Neural cell (in vitro differentiated cells): ENCODE measurements around the gene SLC29A1. TPM values are rescaled to one million over a fixed set of nuclear protein-coding genes. Genes with fewer than 3 reads are reported as not detected.

Experiments used
- H2AFZ ChIP-seq: fragments of 200-600, 300-800 bp; sonication (generic), shearing (Covaris generic); 2 replicates; pipeline ENCODE4 v1.6.0; 2014; ENCODE audit warnings: low read depth, mild to moderate bottlenecking, antibody characterized with exemption, low read length, moderate library complexity
- H3F3A ChIP-seq: fragments of 200-600 bp; shearing (Covaris generic); 2 replicates; pipeline ENCODE4 v1.6.1; 2016; ENCODE audit warnings: mild to moderate bottlenecking, moderate library complexity, mixed read lengths, antibody characterized with exemption, low read length; ENCODE audit not compliant: insufficient read depth, poor library complexity, severe bottlenecking
- H3K27ac ChIP-seq: fragments of 200-600, 300-800 bp; sonication (generic), shearing (Covaris generic); 2 replicates; pipeline ENCODE4 v1.5.1; 2014; ENCODE audit warnings: mild to moderate bottlenecking, low read length, moderate library complexity
- H3K27me3 ChIP-seq: fragments of 300-800, 200-600 bp; sonication (generic), shearing (Covaris generic); 2 replicates; pipeline ENCODE4 v1.6.0; 2014; ENCODE audit warnings: mild to moderate bottlenecking, low read depth, low read length, moderate library complexity; ENCODE audit not compliant: insufficient read depth
- H3K36me3 ChIP-seq: fragments of 300-800, 200-600 bp; sonication (generic), shearing (Covaris generic); 2 replicates; pipeline ENCODE4 v1.5.1; 2014; ENCODE audit warnings: mild to moderate bottlenecking, antibody characterized with exemption, low read length, moderate library complexity; ENCODE audit not compliant: insufficient read depth
- H3K4me2 ChIP-seq: fragments of 300-800, 200-600 bp; sonication (generic), shearing (Covaris generic); 2 replicates; pipeline ENCODE4 v1.6.0; 2014; ENCODE audit warnings: mild to moderate bottlenecking, low read length
- H3K4me3 ChIP-seq: fragments of 300-800, 200-600 bp; sonication (generic), shearing (Covaris generic); 2 replicates; pipeline ENCODE4 v1.5.1; 2014; ENCODE audit warnings: mild to moderate bottlenecking, low read length, moderate library complexity
- H3K79me2 ChIP-seq: fragments of 200-600 bp; shearing (Covaris generic); replicated peaks from 2 replicates; pipeline ENCODE4 v1.6.0; 2014; ENCODE audit warnings: mild to moderate bottlenecking, low read length, moderate library complexity; ENCODE audit not compliant: insufficient read depth
- H3K9ac ChIP-seq: fragments of 300-800, 200-600 bp; sonication (generic), shearing (Covaris generic); 2 replicates; pipeline ENCODE4 v1.6.1; 2016; ENCODE audit warnings: mild to moderate bottlenecking, low read length, mixed read lengths
- H3K9me2 ChIP-seq: fragments of 200-600 bp; shearing (Covaris generic); 2 replicates; pipeline ENCODE4 v1.6.1; 2016; ENCODE audit warnings: mild to moderate bottlenecking, low read length, mixed read lengths; ENCODE audit not compliant: insufficient read depth
- H3K9me3 ChIP-seq: fragments of 200-600, 300-800 bp; sonication (generic), shearing (Covaris generic); 2 replicates; pipeline ENCODE4 v1.6.1; 2016; ENCODE audit warnings: mild to moderate bottlenecking, mixed run types, low read length, moderate library complexity, mixed read lengths
- H4K20me1 ChIP-seq: fragments of 200-600 bp; shearing (Covaris generic); 2 replicates; pipeline ENCODE4 v1.6.1; 2016; ENCODE audit warnings: mild to moderate bottlenecking, mixed run types; ENCODE audit not compliant: insufficient read depth
- CTCF ChIP-seq: fragments of 450-650 bp; IDR thresholded peaks from 2 replicates; pipeline ENCODE4 v1.5.1; 2014; ENCODE audit warnings: antibody characterized with exemption, mild to moderate bottlenecking, moderate library complexity; ENCODE audit not compliant: poor library complexity, severe bottlenecking
- EP300 ChIP-seq: fragments of 450-650 bp; conservative IDR thresholded peaks from 2 replicates; pipeline ENCODE4 v1.6.1; 2014; ENCODE audit warnings: antibody characterized with exemption, mild to moderate bottlenecking, moderate library complexity; ENCODE audit not compliant: poor library complexity, severe bottlenecking
- MXI1 ChIP-seq: fragments of 450-650 bp; conservative IDR thresholded peaks from 2 replicates; pipeline ENCODE4 v1.6.1; 2014; ENCODE audit warnings: antibody characterized with exemption, mild to moderate bottlenecking; ENCODE audit not compliant: poor library complexity, severe bottlenecking
- POLR2AphosphoS5 ChIP-seq: IDR thresholded peaks from 2 replicates; pipeline ENCODE4 v1.6.1; 2012
- REST ChIP-seq: IDR thresholded peaks from 2 replicates; pipeline ENCODE4 v1.6.1; 2012; ENCODE audit warnings: borderline replicate concordance
- TAF1 ChIP-seq: IDR thresholded peaks from 2 replicates; pipeline ENCODE4 v1.6.1; 2012; ENCODE audit warnings: low read depth
- polyA plus RNA-seq: library from polyadenylated mRNA; depleted of rRNA; stranded (reverse); fragments of >200 nt; gene quantifications from 2 replicates; pipeline ENCODE4 v1.2.3, GENCODE V29; 2014

SLC29A1 gene
- polyA plus RNA-seq, 1 donor from 2014 or later, result 18.9 TPM

- H3K4me2 ChIP-seq, result no peak within 1 kb of the TSS
- no peaks in the 10 kb centered on the region for H4K20me1 ChIP-seq
- H3K27me3 ChIP-seq, result peaks cover 4% of the 10 kb centered on the region
- no peaks in the 10 kb centered on the region for H3K79me2 ChIP-seq
- H3F3A ChIP-seq, result no peaks in the 10 kb centered on the region
- no peaks in the 10 kb centered on the region for H3K9me2 ChIP-seq
- TF ChIP-seq CTCF, result no peak
- TF ChIP-seq POLR2AphosphoS5, result no peak
- TF ChIP-seq MXI1, result no peak
- no peaks in the 10 kb centered on the region for H3K36me3 ChIP-seq
- no peak within 1 kb of the TSS for H2AFZ ChIP-seq
- no peaks in the 10 kb centered on the region for H3K9me3 ChIP-seq
- H3K4me3 ChIP-seq, result no peak within 1 kb of the TSS
- H3K27ac ChIP-seq, result no peak within 1 kb of the TSS
- H3K9ac ChIP-seq, result no peak within 1 kb of the TSS
Observed at GRCh38 chr6:44216677-44217331, 6.6 kb upstream of the SLC29A1 start, which contains the start of gene MYMX. TSS of gene MYMX (plus strand) at chr6:44216926. CDS start at chr6:44217472, 546 bp downstream.

DNA sequence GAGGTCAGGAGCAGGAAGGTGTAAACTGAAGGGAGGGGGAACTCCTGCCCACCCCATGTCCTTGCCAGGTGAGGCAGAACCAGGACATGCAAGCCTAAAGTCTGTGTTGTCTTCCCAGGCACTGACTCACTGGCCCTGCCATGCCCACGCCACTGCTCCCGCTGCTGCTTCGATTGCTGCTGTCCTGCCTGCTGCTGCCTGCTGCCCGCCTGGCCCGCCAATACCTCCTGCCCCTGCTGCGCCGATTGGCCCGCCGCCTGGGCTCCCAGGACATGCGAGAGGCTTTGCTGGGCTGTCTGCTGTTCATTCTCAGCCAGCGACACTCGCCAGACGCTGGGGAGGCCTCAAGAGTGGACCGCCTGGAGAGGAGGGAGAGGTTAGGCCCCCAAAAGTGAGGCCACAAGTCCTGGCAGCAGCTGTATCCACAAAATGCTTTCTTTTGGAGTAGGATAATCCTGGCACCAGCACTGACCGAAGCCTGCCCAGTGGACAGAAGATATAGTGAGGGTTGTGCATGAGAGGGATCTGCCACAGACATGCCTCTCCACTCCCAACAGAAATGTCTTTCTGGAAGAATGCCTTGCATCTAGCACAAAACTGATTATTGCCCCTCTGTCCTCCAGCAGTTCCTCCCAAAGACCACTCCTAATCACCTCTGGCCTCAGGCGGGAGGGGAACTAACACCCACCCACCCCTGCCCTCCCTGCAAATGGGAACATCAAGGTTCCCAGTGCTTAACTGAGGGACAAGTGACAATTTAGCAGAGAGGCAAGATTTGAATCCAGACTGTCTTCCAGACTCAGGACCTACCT lies 5.9 kb upstream of the SLC29A1 start:
- Histone ChIP-seq H3K27ac (no peak overlapping the region), H3K9me3 (no peaks in the 10 kb centered on the region), H3K4me3 (no peak overlapping the region), H4K20me1 (no peaks in the 10 kb centered on the region), H3K27me3 (peaks cover 4% of the 10 kb centered on the region), H3F3A (no peaks in the 10 kb centered on the region), H3K36me3 (no peaks in the 10 kb centered on the region), H3K9ac (no peak overlapping the region), H3K4me2 (no peak overlapping the region), H2AFZ (no peak overlapping the region), H3K79me2 (no peaks in the 10 kb centered on the region), H3K9me2 (no peaks in the 10 kb centered on the region)
- TF ChIP-seq EP300 (no peak), POLR2AphosphoS5 (no peak), TAF1 (no peak), MXI1 (no peak), REST (no peak)
